ENCODE data around the gene KLK6.

DNA sequence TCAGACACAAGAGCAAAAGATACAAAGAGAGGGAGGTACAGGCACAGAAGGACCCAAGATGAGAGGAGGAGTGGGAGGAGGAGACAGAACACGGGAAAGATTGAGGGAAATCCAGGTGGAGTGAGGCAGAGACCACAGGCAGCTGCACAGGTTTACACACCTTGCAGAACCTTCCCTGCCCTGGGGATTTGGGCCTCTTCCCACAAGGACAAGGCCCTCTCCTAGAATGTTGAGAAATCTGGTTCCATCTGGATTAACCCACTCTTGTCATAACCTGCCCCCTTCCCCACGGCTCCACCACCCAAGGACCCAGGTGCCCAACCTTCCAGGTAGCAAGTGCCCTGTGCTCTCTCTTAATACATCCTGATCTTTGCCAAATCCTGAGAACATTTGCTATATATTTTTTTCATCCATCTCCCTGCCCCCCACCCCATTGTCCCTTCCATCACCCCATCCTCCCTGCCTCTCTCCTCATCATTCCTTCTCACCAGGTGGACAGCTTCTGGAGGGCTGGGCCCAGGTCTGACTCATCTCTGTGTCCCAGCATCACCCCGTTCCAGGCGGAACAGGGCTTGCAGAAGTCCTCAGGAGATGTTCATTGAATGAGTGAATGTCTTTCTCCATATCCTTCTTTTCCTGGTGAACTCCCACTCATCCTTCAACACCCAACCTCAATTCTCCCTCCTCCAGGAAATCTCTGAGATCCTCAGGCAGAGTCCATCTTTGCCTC is 40.8 kb upstream of the KLK6 start:
- TF ChIP-seq, protein P1, sequence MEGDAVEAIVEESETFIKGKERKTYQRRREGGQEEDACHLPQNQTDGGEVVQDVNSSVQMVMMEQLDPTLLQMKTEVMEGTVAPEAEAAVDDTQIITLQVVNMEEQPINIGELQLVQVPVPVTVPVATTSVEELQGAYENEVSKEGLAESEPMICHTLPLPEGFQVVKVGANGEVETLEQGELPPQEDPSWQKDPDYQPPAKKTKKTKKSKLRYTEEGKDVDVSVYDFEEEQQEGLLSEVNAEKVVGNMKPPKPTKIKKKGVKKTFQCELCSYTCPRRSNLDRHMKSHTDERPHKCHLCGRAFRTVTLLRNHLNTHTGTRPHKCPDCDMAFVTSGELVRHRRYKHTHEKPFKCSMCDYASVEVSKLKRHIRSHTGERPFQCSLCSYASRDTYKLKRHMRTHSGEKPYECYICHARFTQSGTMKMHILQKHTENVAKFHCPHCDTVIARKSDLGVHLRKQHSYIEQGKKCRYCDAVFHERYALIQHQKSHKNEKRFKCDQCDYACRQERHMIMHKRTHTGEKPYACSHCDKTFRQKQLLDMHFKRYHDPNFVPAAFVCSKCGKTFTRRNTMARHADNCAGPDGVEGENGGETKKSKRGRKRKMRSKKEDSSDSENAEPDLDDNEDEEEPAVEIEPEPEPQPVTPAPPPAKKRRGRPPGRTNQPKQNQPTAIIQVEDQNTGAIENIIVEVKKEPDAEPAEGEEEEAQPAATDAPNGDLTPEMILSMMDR (IDR thresholded peaks at IDR 0.05) = no peak
- TF ChIP-seq POLR2A (IDR thresholded peaks at IDR 0.05) = no peak
- TF ChIP-seq POLR2AphosphoS5 (IDR thresholded peaks at IDR 0.05; ENCODE audit: insufficient read depth in 1 of 2, low read depth in 1 of 2) = peak in 1 of 2 donors; percentile 58
